Fibroblast of lung (primary cell): ENCODE data around the gene TDRD9. TPM values are rescaled to one million over a fixed set of nuclear protein-coding genes. Genes with fewer than 3 reads are reported as not detected.
"Not testable (repeated sequence)": the region's sequence is repeated elsewhere in the genome, so short reads cannot be mapped to it uniquely, and the experiment has no call there.

Experiments used
- DNase-seq, 2 donors: peaks; one replicate each; pipeline versions ENCODE4 v3.0.0 to v3.0.0-alpha.2; 2010; ENCODE audit warnings: low read depth in 2 of 2
- H2AFZ ChIP-seq: 2 replicates; pipeline ENCODE4 v1.5.1; 2012; ENCODE audit warnings: low read length, control low read depth, inconsistent platforms
- H3K27ac ChIP-seq: 2 replicates; pipeline ENCODE4 v1.5.1; 2011; ENCODE audit warnings: low read length, control low read depth; ENCODE audit not compliant: insufficient read depth
- H3K27me3 ChIP-seq: 2 replicates; pipeline ENCODE4 v1.5.1; 2011; ENCODE audit warnings: mild to moderate bottlenecking, low read length; ENCODE audit not compliant: control insufficient read depth, insufficient read depth
- H3K36me3 ChIP-seq: 2 replicates; pipeline ENCODE4 v1.5.1; 2011; ENCODE audit warnings: low read length; ENCODE audit not compliant: control insufficient read depth, insufficient read depth
- H3K4me1 ChIP-seq: 2 replicates; pipeline ENCODE4 v1.5.1; 2011; ENCODE audit warnings: low read length; ENCODE audit not compliant: control insufficient read depth, insufficient read depth; ENCODE audit errors: extremely low read depth
- H3K4me2 ChIP-seq: 2 replicates; pipeline ENCODE4 v1.5.1; 2011; ENCODE audit warnings: low read length, control low read depth; ENCODE audit not compliant: insufficient read depth; ENCODE audit errors: extremely low read depth
- H3K4me3 ChIP-seq, 4 experiments: fragments of 200-600 bp in 1 of 4; sonication (generic) in 1 of 4; replicated peaks in 1 of 4; 2 replicates each; pipeline ENCODE4 v1.5.1; 2011 to 2016; ENCODE audit warnings: low read length in 4 of 4, low read depth in 3 of 4, mild to moderate bottlenecking in 3 of 4, control low read depth in 2 of 4, inconsistent platforms in 1 of 4, mixed read lengths in 1 of 4; ENCODE audit not compliant: insufficient read depth in 1 of 4; ENCODE audit errors: control extremely low read depth in 1 of 4
- H3K79me2 ChIP-seq: 2 replicates; pipeline ENCODE4 v1.5.1; 2012; ENCODE audit warnings: mild to moderate bottlenecking, low read length, inconsistent platforms; ENCODE audit not compliant: control insufficient read depth, insufficient read depth
- H3K9ac ChIP-seq: 2 replicates; pipeline ENCODE4 v1.5.1; 2011; ENCODE audit warnings: mild to moderate bottlenecking, low read length, control low read depth; ENCODE audit not compliant: insufficient read depth
- H3K9me3 ChIP-seq: 2 replicates; pipeline ENCODE4 v1.5.1; 2012; ENCODE audit warnings: low read depth, low read length; ENCODE audit not compliant: control insufficient read depth, insufficient read depth
- H4K20me1 ChIP-seq: 2 replicates; pipeline ENCODE4 v1.5.1; 2011; ENCODE audit warnings: low read length; ENCODE audit not compliant: control insufficient read depth, insufficient read depth; ENCODE audit errors: extremely low read depth
- EZH2 ChIP-seq: IDR thresholded peaks from 2 replicates; pipeline ENCODE4 v1.5.1; 2012; ENCODE audit warnings: low read length, control low read depth, mild to moderate bottlenecking; ENCODE audit errors: missing control alignments
- polyA plus RNA-seq, 2 donors: library from polyadenylated mRNA; depleted of rRNA in 1 of 2; stranded (reverse) in 1 of 2; unstranded in 1 of 2; fragments of >200 nt; gene quantifications; 2 replicates each; pipeline ENCODE4 v1.2.1, GENCODE V29; 2011 to 2012; ENCODE audit warnings: missing spikeins in 1 of 2
- total RNA-seq: library from RNA; depleted of rRNA; stranded (reverse); fragments of >200 nt; gene quantifications from 2 replicates; pipeline ENCODE4 v1.2.1, GENCODE V29; 2014
- TF ChIP-seq, protein P1 (sequence below), 2 donors: IDR thresholded peaks in 1 of 2; conservative IDR thresholded peaks in 1 of 2; 1 replicate in 1 of 2; 2 replicates in 1 of 2; pipeline ENCODE4 v1.5.1; 2011 to 2012; ENCODE audit warnings: low read length in 2 of 2, control low read depth in 1 of 2, inconsistent platforms in 1 of 2, low read depth in 1 of 2, mild to moderate bottlenecking in 1 of 2

TDRD9 gene
- total and polyA plus RNA-seq, 2 donors (not counting 1 experiment from before 2014, with no cell fraction given), result 0.28 to 0.50 TPM

DNA sequence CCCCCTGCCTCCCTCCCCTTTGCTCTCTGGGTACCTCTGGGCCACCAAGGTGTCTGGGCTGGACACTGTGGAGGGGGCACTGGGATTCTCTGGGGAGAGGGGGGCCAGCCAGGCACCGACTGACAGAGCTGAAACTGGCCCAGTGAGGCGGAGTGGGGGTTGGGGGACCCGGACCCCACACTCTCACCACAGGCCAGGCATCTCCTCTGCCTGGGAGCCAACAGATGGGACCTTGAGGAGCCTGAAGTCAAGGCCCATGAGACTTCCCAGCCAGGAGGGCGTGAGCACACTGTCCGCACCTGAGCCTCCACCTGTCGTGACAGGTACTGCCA, 41.1 kb upstream of the TDRD9 start:
- no peak for TF ChIP-seq EZH2
- TF ChIP-seq, protein P1, sequence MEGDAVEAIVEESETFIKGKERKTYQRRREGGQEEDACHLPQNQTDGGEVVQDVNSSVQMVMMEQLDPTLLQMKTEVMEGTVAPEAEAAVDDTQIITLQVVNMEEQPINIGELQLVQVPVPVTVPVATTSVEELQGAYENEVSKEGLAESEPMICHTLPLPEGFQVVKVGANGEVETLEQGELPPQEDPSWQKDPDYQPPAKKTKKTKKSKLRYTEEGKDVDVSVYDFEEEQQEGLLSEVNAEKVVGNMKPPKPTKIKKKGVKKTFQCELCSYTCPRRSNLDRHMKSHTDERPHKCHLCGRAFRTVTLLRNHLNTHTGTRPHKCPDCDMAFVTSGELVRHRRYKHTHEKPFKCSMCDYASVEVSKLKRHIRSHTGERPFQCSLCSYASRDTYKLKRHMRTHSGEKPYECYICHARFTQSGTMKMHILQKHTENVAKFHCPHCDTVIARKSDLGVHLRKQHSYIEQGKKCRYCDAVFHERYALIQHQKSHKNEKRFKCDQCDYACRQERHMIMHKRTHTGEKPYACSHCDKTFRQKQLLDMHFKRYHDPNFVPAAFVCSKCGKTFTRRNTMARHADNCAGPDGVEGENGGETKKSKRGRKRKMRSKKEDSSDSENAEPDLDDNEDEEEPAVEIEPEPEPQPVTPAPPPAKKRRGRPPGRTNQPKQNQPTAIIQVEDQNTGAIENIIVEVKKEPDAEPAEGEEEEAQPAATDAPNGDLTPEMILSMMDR (conservative IDR thresholded peaks at IDR 0.05 in 1 of 2, IDR thresholded peaks at IDR 0.05 in 1 of 2; ENCODE audit: low read depth in 1 of 2, low read length in 2 of 2), result no peak
- no peak for DNase-seq
- no peaks in the 10 kb centered on the region for H3K4me1 ChIP-seq
- no peaks in the 10 kb centered on the region for H4K20me1 ChIP-seq
- H3K79me2 ChIP-seq, result no peaks in the 10 kb centered on the region
- H3K36me3 ChIP-seq, result no peaks in the 10 kb centered on the region
- H3K4me2 ChIP-seq, result no peak overlapping the region
- no peak overlapping the region for H3K9ac ChIP-seq
- no peak overlapping the region for H3K4me3 ChIP-seq
- H3K9me3 ChIP-seq, result no peaks in the 10 kb centered on the region
- H3K27ac ChIP-seq, result no peak overlapping the region
- no peaks in the 10 kb centered on the region for H3K27me3 ChIP-seq
- H2AFZ ChIP-seq, result no peak overlapping the region

DNA sequence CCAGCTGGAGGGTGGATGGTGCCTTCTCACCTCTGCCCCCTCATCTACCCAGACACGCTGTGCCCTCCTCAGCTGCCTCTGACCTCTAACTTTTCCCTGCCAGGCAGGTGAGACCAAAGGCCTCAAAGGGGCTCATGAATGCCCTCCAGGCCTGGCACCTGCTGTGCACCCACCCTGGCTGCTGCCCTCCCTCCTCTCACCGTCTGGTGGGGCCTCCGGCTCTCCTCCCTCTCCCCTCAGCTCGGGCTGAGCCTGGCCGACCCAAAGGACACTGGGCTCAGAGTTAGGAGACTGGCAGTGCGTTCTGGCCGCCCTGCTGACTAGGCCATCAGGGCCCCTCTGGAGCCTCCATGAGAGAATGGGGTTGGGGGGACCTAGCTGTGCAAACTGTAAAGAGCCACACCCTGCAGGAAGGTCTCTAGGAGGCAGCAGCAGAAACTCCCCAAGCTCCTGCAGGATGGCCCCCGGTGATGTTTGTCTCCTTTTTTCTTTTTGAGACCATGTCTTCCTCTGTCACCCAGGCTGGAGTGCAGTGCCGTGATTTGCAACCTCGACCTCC, 40.6 kb upstream of the TDRD9 start:
- DNase-seq, result no peak
- no peaks in the 10 kb centered on the region for H3K9me3 ChIP-seq
- no peaks in the 10 kb centered on the region for H3K36me3 ChIP-seq
- no peaks in the 10 kb centered on the region for H3K27me3 ChIP-seq
- TF ChIP-seq, protein P1 (conservative IDR thresholded peaks at IDR 0.05 in 1 of 2, IDR thresholded peaks at IDR 0.05 in 1 of 2; ENCODE audit: low read depth in 1 of 2, low read length in 2 of 2), result no peak
- TF ChIP-seq EZH2, result no peak
- H3K4me3 ChIP-seq, result no peak overlapping the region
- no peak overlapping the region for H3K9ac ChIP-seq
- no peaks in the 10 kb centered on the region for H4K20me1 ChIP-seq
- H3K79me2 ChIP-seq, result no peaks in the 10 kb centered on the region
- no peak overlapping the region for H3K4me2 ChIP-seq
- no peak overlapping the region for H3K27ac ChIP-seq
- H2AFZ ChIP-seq, result no peak overlapping the region
- H3K4me1 ChIP-seq, result no peaks in the 10 kb centered on the region

DNA sequence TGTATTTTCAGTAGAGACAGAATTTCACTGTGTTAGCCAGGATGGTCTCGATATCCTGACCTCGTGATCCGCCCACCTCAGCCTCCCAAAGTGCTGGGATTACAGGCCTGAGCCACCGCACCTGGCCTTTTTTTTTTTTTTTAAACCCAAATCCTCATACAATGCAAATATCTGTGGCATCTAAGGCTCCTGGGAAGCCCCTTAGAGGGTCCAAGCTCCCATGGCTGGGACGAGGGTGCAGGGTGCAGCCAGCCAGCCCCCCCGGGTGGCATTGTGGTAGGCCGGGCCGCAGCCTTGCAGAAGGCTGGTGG, 39.3 kb upstream of the TDRD9 start:
- H2AFZ ChIP-seq, H3K4me2 ChIP-seq, H3K4me1 ChIP-seq, H4K20me1 ChIP-seq, DNase-seq, H3K36me3 ChIP-seq, H3K27me3 ChIP-seq, H3K79me2 ChIP-seq, H3K4me3 ChIP-seq, H3K9ac ChIP-seq, H3K9me3 ChIP-seq, H3K27ac ChIP-seq: not testable (repeated sequence)
